NB4 (cell line): ENCODE results near the gene SMIM35.

Experiments
- DNase-seq: peaks from one replicate; pipeline ENCODE4 v3.0.0; 2010; ENCODE audit warnings: low read depth
- H3K4me3 ChIP-seq: one replicate; pipeline ENCODE4 v1.5.1; 2011; ENCODE audit warnings: mild to moderate bottlenecking, low read depth, low read length, moderate library complexity
- CTCF ChIP-seq: IDR thresholded peaks from one replicate; pipeline ENCODE4 v1.5.1; 2012; ENCODE audit warnings: low read depth, low read length
- MAX ChIP-seq: IDR thresholded peaks from 2 replicates; pipeline ENCODE4 v1.6.1; 2011; ENCODE audit warnings: low read depth, low read length
- MYC ChIP-seq: IDR thresholded peaks from 2 replicates; pipeline ENCODE4 v1.6.1; 2011; ENCODE audit warnings: low read depth, low read length
- POLR2A ChIP-seq: IDR thresholded peaks from 2 replicates; pipeline ENCODE4 v1.6.1; 2011; ENCODE audit warnings: mild to moderate bottlenecking; ENCODE audit not compliant: insufficient read length; ENCODE audit errors: extremely low read depth

Gene SMIM35

DNA sequence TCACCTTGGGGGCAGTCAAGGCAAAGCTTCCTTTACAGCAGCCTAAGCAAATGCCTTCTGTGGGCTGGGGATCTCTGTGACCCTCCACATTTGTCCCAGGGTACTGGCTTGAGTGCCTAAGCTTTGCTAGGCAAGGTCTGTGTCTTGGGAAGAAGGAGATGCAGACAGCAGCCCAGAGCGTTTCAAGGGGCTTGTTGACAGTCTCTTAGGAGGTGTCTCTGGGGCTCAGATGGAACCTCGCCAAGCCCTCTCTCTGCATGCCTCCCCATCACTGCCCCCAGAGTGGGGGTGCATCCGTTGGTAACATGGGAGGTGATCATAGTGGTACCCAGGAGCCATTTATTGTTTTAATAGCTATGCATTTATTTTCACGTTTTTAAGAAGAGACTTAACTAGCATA lies 39.0 kb downstream of the SMIM35 start:
- TF ChIP-seq MYC (no peak), POLR2A (no peak), CTCF (no peak), MAX (no peak)
- no peak for DNase-seq
- no peak overlapping the region for H3K4me3 ChIP-seq

GRCh38 chr11:118046964-118047700 lies 39.6 kb downstream of the SMIM35 start:
- TF ChIP-seq MAX = no peak
- TF ChIP-seq MYC = no peak
- TF ChIP-seq CTCF = no peak
- no peak overlapping the region for H3K4me3 ChIP-seq
- no peak for DNase-seq

- no peak for DNase-seq
- no peak for TF ChIP-seq POLR2A
- no peak overlapping the region for H3K4me3 ChIP-seq
Observed at GRCh38 chr11:118046051-118046963, 40.5 kb downstream of the SMIM35 start.

GRCh38 chr11:118045191-118045590 lies 41.6 kb downstream of the SMIM35 start:
- DNase-seq = no peak
- H3K4me3 ChIP-seq = no peak overlapping the region
- TF ChIP-seq CTCF (no peak), MYC (no peak), MAX (no peak), POLR2A (no peak)

DNA sequence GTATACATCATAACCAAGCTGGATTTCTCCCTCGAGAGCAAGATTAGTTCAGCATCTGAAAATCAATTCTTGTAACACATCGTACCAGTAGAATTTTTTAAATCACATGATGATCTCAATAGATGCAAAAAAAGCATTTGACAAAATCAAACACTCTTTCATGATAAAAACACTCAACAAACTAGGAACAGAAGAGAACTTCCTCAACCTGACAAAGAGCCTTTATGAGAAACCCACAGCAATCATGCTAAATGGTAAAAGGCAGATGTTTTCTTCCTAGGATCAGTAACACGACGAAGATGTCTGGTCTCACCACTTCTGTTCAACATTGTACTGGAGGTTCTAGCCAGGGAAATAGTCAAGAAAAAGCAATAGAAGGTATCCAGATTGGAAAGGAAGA lies 44.0 kb downstream of the SMIM35 start:
- no peak for TF ChIP-seq POLR2A
- no peak for TF ChIP-seq MAX
- no peak for TF ChIP-seq CTCF
- TF ChIP-seq MYC = no peak

GRCh38 chr11:118042141-118042540 lies 44.6 kb downstream of the SMIM35 start:
- DNase-seq = no peak
- TF ChIP-seq MAX (no peak), CTCF (no peak), MYC (no peak), POLR2A (no peak)
- H3K4me3 ChIP-seq = no peak overlapping the region

More for the DNA sequence above, 44.0 kb downstream of the SMIM35 start:
- H3K4me3 ChIP-seq = no peak overlapping the region
- no peak for DNase-seq
